NCI-H1092 (cell line): Measurements from ENCODE around the gene ARHGAP1.

Experiments
- DNase-seq: peaks from one replicate; lab custom pipeline; 2025; lab: John Stamatoyannopoulos, UW

The ARHGAP1 gene

GRCh38 chr11:46640036-46640788 is 60.2 kb downstream of the ARHGAP1 start:
- DNase-seq: no peak

GRCh38 chr11:46639197-46639839 is 61.1 kb downstream of the ARHGAP1 start:
- DNase-seq: no peak

GRCh38 chr11:46637546-46637945 is 62.9 kb downstream of the ARHGAP1 start:
- DNase-seq: no peak

GRCh38 chr11:46635557-46636139 is 64.8 kb downstream of the ARHGAP1 start:
- DNase-seq: no peak

- no peak for DNase-seq
Measured at GRCh38 chr11:46633291-46634217, 66.9 kb downstream of the ARHGAP1 start.

- no peak for DNase-seq
Measured at GRCh38 chr11:46632502-46632901, 67.9 kb downstream of the ARHGAP1 start.

- DNase-seq: no peak
Measured at GRCh38 chr11:46631676-46632075, 68.7 kb downstream of the ARHGAP1 start.

- no peak for DNase-seq
Measured at GRCh38 chr11:46630237-46630636, 70.2 kb downstream of the ARHGAP1 start.

- no peak for DNase-seq
Measured at GRCh38 chr11:46628961-46629360, 71.5 kb downstream of the ARHGAP1 start.
